Upper lobe of left lung (tissue), 6 donors: ENCODE results near the gene NKIRAS2. TPM values are rescaled to one million over a fixed set of nuclear protein-coding genes. Genes with fewer than 3 reads are reported as not detected.
A peak's percentile ranks its signal among the peaks of the same experiment; 100 is the strongest.
"Not testable (repeated sequence)": the region's sequence is repeated elsewhere in the genome, so short reads cannot be mapped to it uniquely, and the experiment has no call there.

ENCODE experiments used
- ATAC-seq, 2 donors: fragments of 200-7000 bp; cut with Tn5 transposase; one replicate each; pipeline ENCODE4 v1.9.1; 2022; ENCODE audit warnings: mild to moderate bottlenecking in 2 of 2, moderate library complexity in 2 of 2; ENCODE audit not compliant: low FRiP score in 2 of 2
- DNase-seq, 2 donors: peaks; one replicate each; pipeline ENCODE4 v3.0.0-alpha.2; 2019 to 2020
- H3K27ac ChIP-seq, 4 donors: fragments of 200-600 bp; sonication (generic); one replicate each; pipeline ENCODE4 v1.5.1; 2016 to 2019
- H3K27me3 ChIP-seq, 4 donors: fragments of 200-600 bp; sonication (generic); one replicate each; pipeline ENCODE4 v1.5.1; 2017 to 2019
- H3K36me3 ChIP-seq, 4 donors: fragments of 200-600 bp; sonication (generic); one replicate each; pipeline ENCODE4 v1.5.1; 2016 to 2019
- H3K4me1 ChIP-seq, 4 donors: fragments of 200-600 bp; sonication (generic); one replicate each; pipeline ENCODE4 v1.5.1; 2018 to 2019
- H3K4me3 ChIP-seq, 4 donors: fragments of 200-600 bp; sonication (generic); one replicate each; pipeline ENCODE4 v1.5.1; 2017 to 2019; ENCODE audit warnings: mild to moderate bottlenecking in 2 of 4, moderate library complexity in 1 of 4
- H3K9me3 ChIP-seq, 4 donors: fragments of 200-600 bp; sonication (generic); one replicate each; pipeline ENCODE4 v1.5.1; 2018 to 2019
- CTCF ChIP-seq, 6 experiments: fragments of 450-650 bp in 4 of 6; fragments of 200-600 bp in 2 of 6; sonication (generic) in 2 of 6; IDR thresholded peaks; one replicate each; pipeline ENCODE4 v1.5.1; 2016 to 2019; ENCODE audit warnings: antibody characterized with exemption in 6 of 6
- EP300 ChIP-seq, 4 donors: sonication (generic); formaldehyde crosslinking; IDR thresholded peaks; one replicate each; pipeline ENCODE4 v1.5.1; 2017; ENCODE audit warnings: antibody characterized with exemption in 4 of 4, control low read depth in 2 of 4
- POLR2A ChIP-seq, 4 donors: fragments of 450-650 bp; IDR thresholded peaks; one replicate each; pipeline ENCODE4 v1.5.1; 2016 to 2017; ENCODE audit warnings: antibody characterized with exemption in 4 of 4, mild to moderate bottlenecking in 2 of 4
- POLR2AphosphoS5 ChIP-seq, 2 donors: sonication (generic); formaldehyde crosslinking; IDR thresholded peaks; one replicate each; pipeline ENCODE4 v1.5.1; 2017; ENCODE audit warnings: antibody characterized with exemption in 2 of 2
- WGBS, 2 donors: methylation state at CpG; one replicate each; pipeline ENCODE4 v1.1.5; 2017 to 2018; 5-methylcytosine and 5-hydroxymethylcytosine counted together
- total RNA-seq, 6 donors: library from RNA; depleted of rRNA in 4 of 6; stranded (reverse); fragments of >200 nt in 4 of 6; gene quantifications; one replicate each; pipeline versions ENCODE4 v1.1.0 to v1.2.1, GENCODE V29; 2016 to 2021
- donor health status: DM: no; HTN: no; CAD: no; lungs with moderate emphysema.
- donor health status: DM: no; HTN: yes; CAD: no; lungs with severe emphysema.

The NKIRAS2 gene
- total RNA-seq, 6 donors from 2014 or later, result 27.2 to 36.6 (median 31.0) TPM

GRCh38 chr17:42005166-42005565, 14.7 kb upstream of the NKIRAS2 start:
- TF ChIP-seq EP300 (IDR thresholded peaks at IDR 0.05) (no peak), CTCF (IDR thresholded peaks at IDR 0.05) (no peak), POLR2A (IDR thresholded peaks at IDR 0.05) (no peak), POLR2AphosphoS5 (IDR thresholded peaks at IDR 0.05) (no peak)
- no peak overlapping the region for H3K27ac ChIP-seq
- peaks cover 25 to 36% (median 32%) of the 10 kb centered on the region in 4 donors for H3K4me1 ChIP-seq
- H3K27me3 ChIP-seq, result no peaks in the 10 kb centered on the region
- H3K9me3 ChIP-seq, result no peaks in the 10 kb centered on the region
- no peak for DNase-seq
- no peak for ATAC-seq
- 81 to 89% methylated on average over 1 of the region's 1 CpG for WGBS, 2 donors
- peaks cover under 1 to 43% (median 8%) of the 10 kb centered on the region in 4 donors for H3K36me3 ChIP-seq
- no peak overlapping the region for H3K4me3 ChIP-seq

GRCh38 chr17:42009170-42009569, 10.7 kb upstream of the NKIRAS2 start:
- no peak overlapping the region for H3K4me3 ChIP-seq
- ATAC-seq, result no peak
- no peak for DNase-seq
- TF ChIP-seq EP300 (IDR thresholded peaks at IDR 0.05) (no peak), CTCF (IDR thresholded peaks at IDR 0.05) (no peak)
- peak overlapping the region in 1 of 4 donors; percentile 53 for H3K27ac ChIP-seq
- no peaks in the 10 kb centered on the region for H3K9me3 ChIP-seq
- H3K36me3 ChIP-seq, result peaks cover 0 to 12% (median 0%) of the 10 kb centered on the region in 4 donors
- no peaks in the 10 kb centered on the region for H3K27me3 ChIP-seq
- WGBS, 2 donors, result 82 to 88% methylated on average over 4 of the region's 4 CpGs
- peaks cover 42 to 63% (median 56%) of the 10 kb centered on the region in 4 donors for H3K4me1 ChIP-seq

- DNase-seq, result peak in 1 of 2 donors; percentile 45
- Histone ChIP-seq H3K4me1 (peaks cover 52 to 65% (median 58%) of the 10 kb centered on the region in 4 donors), H3K27ac (peak overlapping the region in 3 of 4 donors; percentile 7 to 64 (median 53)), H3K36me3 (peaks cover 0 to 12% (median 0%) of the 10 kb centered on the region in 4 donors)
- H3K4me3 ChIP-seq, H3K27me3 ChIP-seq, H3K9me3 ChIP-seq: not testable (repeated sequence)
- WGBS, 2 donors, result 33 to 48% methylated on average over 9 of the region's 9 CpGs
- ATAC-seq, result peak in 1 of 2 donors; percentile 70
Observed at GRCh38 chr17:42010266-42010680, 9.6 kb upstream of the NKIRAS2 start.

GRCh38 chr17:42010898-42011516, 8.9 kb upstream of the NKIRAS2 start:
- H3K4me3 ChIP-seq, result no peak overlapping the region
- 87 to 95% methylated on average over 3 of the region's 3 CpGs for WGBS, 2 donors
- no peaks in the 10 kb centered on the region for H3K9me3 ChIP-seq
- H3K27me3 ChIP-seq, result no peaks in the 10 kb centered on the region
- no peak for ATAC-seq
- DNase-seq, result no peak
- H3K36me3 ChIP-seq, result peaks cover 0 to 12% (median 0%) of the 10 kb centered on the region in 4 donors
- TF ChIP-seq POLR2A (IDR thresholded peaks at IDR 0.05) (no peak), CTCF (IDR thresholded peaks at IDR 0.05) (no peak), EP300 (IDR thresholded peaks at IDR 0.05) (no peak), POLR2AphosphoS5 (IDR thresholded peaks at IDR 0.05) (no peak)
- H3K4me1 ChIP-seq, result peaks cover 55 to 69% (median 62%) of the 10 kb centered on the region in 4 donors
- H3K27ac ChIP-seq, result peak overlapping the region in 3 of 4 donors; percentile 7 to 64 (median 53)

- ATAC-seq, H3K9me3 ChIP-seq, H3K4me3 ChIP-seq: not testable (repeated sequence)
Observed at GRCh38 chr17:42012363-42012762, 7.5 kb upstream of the NKIRAS2 start.

GRCh38 chr17:42013740-42014139, 6.2 kb upstream of the NKIRAS2 start:
- ATAC-seq, H3K9me3 ChIP-seq, H3K4me3 ChIP-seq, H3K27me3 ChIP-seq, H3K27ac ChIP-seq, DNase-seq, H3K36me3 ChIP-seq: not testable (repeated sequence)
- WGBS, 2 donors, result 93 to 95% methylated on average over 12 of the region's 12 CpGs
- peaks cover 62 to 84% (median 69%) of the 10 kb centered on the region in 4 donors for H3K4me1 ChIP-seq

More at GRCh38 chr17:42012363-42012762, 7.5 kb upstream of the NKIRAS2 start:
- Histone ChIP-seq H3K4me1 (peaks cover 53 to 75% (median 63%) of the 10 kb centered on the region in 4 donors), H3K36me3 (peaks cover 0 to 12% (median 0%) of the 10 kb centered on the region in 4 donors)
- 76 to 91% methylated on average over 4 of the region's 4 CpGs for WGBS, 2 donors
- H3K27me3 ChIP-seq, H3K27ac ChIP-seq, DNase-seq: not testable (repeated sequence)
